Adrenal gland (tissue), 5 donors: ENCODE results near the gene KCNA5.

Source experiments
- CTCF ChIP-seq, 6 experiments: fragments of 450-650 bp in 4 of 6; fragments of 200-600 bp in 2 of 6; sonication (generic) in 1 of 6; IDR thresholded peaks; 1 replicate in 5 of 6; 2 replicates in 1 of 6; pipeline versions ENCODE4 v1.5.1 to v1.8.0; 2016 to 2021; ENCODE audit warnings: antibody characterized with exemption in 6 of 6, mild to moderate bottlenecking in 2 of 6, moderate library complexity in 1 of 6
- POLR2A ChIP-seq, 2 donors: fragments of 450-650 bp; IDR thresholded peaks; one replicate each; pipeline ENCODE4 v1.6.1; 2017; ENCODE audit warnings: antibody characterized with exemption in 2 of 2, mild to moderate bottlenecking in 2 of 2, moderate library complexity in 1 of 2
- donor health status: DM: no; HTN: no; CAD: no.

- TF ChIP-seq CTCF (IDR thresholded peaks at IDR 0.05) = no peak
- TF ChIP-seq POLR2A (IDR thresholded peaks at IDR 0.05) = no peak
These were observed 8.7 kb downstream of the KCNA5 start for GRCh38 chr12:5052348-5052747.
